Measurements from ENCODE around the gene MTX1.

Gene MTX1

DNA sequence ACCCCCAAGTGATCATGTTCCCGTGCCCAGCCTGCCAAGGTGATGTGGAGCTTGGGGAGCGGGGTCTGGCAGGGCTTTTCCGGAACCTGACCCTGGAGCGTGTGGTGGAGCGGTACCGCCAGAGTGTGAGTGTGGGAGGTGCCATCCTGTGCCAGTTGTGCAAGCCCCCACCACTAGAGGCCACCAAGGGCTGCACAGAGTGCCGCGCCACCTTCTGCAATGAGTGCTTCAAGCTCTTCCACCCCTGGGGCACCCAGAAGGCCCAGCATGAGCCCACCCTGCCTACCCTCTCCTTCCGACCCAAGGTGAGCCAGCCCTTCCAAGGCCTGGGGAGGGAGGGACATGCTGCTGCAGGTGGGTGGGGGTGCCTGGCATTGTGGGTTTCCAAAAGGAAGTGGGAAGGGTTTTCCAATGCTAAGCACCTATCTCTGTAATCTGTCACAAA, 32.5 kb upstream of the MTX1 start:
- no peak overlapping the region for H3K4me3 ChIP-seq (ENCODE audit: low read length)
- no peak; the same call in 1 of the 2 replicates for TF ChIP-seq CTCF (conservative IDR thresholded peaks at IDR 0.05; ENCODE audit: low read length)
- DNase-seq (ENCODE audit: low read depth), result no peak

GRCh38 chr1:155176544-155177071, 31.9 kb upstream of the MTX1 start:
- H3K4me3 ChIP-seq (ENCODE audit: low read length), result no peak overlapping the region

GRCh38 chr1:155177192-155177917, 31.1 kb upstream of the MTX1 start:
- DNase-seq (ENCODE audit: low read depth), result no peak
- H3K4me3 ChIP-seq (ENCODE audit: low read length), result no peak overlapping the region
- no peak for TF ChIP-seq CTCF (conservative IDR thresholded peaks at IDR 0.05; ENCODE audit: low read length)

More at GRCh38 chr1:155176544-155177071, 31.9 kb upstream of the MTX1 start:
- peak; percentile 69 for DNase-seq (ENCODE audit: low read depth)
- peak; percentile 94 for TF ChIP-seq CTCF (conservative IDR thresholded peaks at IDR 0.05; ENCODE audit: low read length)

DNA sequence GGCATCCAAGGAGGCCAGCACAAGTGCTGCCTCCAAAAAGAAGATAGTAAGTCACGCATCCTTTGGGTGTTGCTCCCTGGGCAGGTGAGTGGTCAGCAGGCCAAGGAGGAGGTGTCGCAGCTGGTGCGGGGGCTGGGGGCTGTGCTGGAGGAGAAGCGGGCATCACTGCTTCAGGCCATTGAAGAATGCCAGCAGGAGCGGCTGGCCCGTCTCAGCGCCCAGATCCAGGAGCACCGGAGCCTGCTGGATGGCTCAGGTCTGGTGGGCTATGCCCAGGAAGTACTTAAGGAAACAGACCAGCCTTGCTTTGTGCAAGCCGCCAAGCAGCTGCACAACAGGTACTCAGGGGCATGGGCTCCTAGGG, 30.6 kb upstream of the MTX1 start:
- TF ChIP-seq CTCF (conservative IDR thresholded peaks at IDR 0.05; ENCODE audit: low read length), result no peak
- DNase-seq (ENCODE audit: low read depth), result no peak
- no peak overlapping the region for H3K4me3 ChIP-seq (ENCODE audit: low read length)

GRCh38 chr1:155178441-155179111, 29.9 kb upstream of the MTX1 start:
- H3K4me3 ChIP-seq (ENCODE audit: low read length), result no peak overlapping the region
- no peak for TF ChIP-seq CTCF (conservative IDR thresholded peaks at IDR 0.05; ENCODE audit: low read length)
- DNase-seq (ENCODE audit: low read depth), result no peak

GRCh38 chr1:155179112-155180031, 29.1 kb upstream of the MTX1 start:
- H3K4me3 ChIP-seq (ENCODE audit: low read length), result no peak overlapping the region
- TF ChIP-seq CTCF (conservative IDR thresholded peaks at IDR 0.05; ENCODE audit: low read length), result no peak
- no peak for DNase-seq (ENCODE audit: low read depth)

All from AG10803 (cell line).